ENCODE results near the gene LRCH4. TPM values are rescaled to one million over a fixed set of nuclear protein-coding genes. Genes with fewer than 3 reads are reported as not detected.

LRCH4 gene
- total RNA-seq, 1 experiment from 2014 or later = 3.4 TPM

- no peak for DNase-seq (ENCODE audit: low spot score)
These were observed 3.8 kb downstream of the LRCH4 start for GRCh38 chr7:100582041-100582579.

GRCh38 chr7:100580466-100581283, 5.3 kb downstream of the LRCH4 start:
- no peak for DNase-seq (ENCODE audit: low spot score)

GRCh38 chr7:100578246-100579183, 7.4 kb downstream of the LRCH4 start:
- DNase-seq (ENCODE audit: low spot score) = no peak

- no peak for DNase-seq (ENCODE audit: low spot score)
These were observed 8.4 kb downstream of the LRCH4 start for GRCh38 chr7:100577507-100577906.

GRCh38 chr7:100577103-100577502, 8.8 kb downstream of the LRCH4 start:
- DNase-seq (ENCODE audit: low spot score) = no peak

- no peak for DNase-seq (ENCODE audit: low spot score)
These were observed 9.4 kb downstream of the LRCH4 start for GRCh38 chr7:100576384-100576993.

- DNase-seq (ENCODE audit: low spot score) = no peak
These were observed 10.1 kb downstream of the LRCH4 start for GRCh38 chr7:100575746-100576383.

- DNase-seq (ENCODE audit: low spot score) = no peak
These were observed 10.7 kb downstream of the LRCH4 start for GRCh38 chr7:100575206-100575631.

GRCh38 chr7:100574362-100575205, 11.3 kb downstream of the LRCH4 start:
- DNase-seq (ENCODE audit: low spot score) = no peak

GRCh38 chr7:100573691-100574361, 12.1 kb downstream of the LRCH4 start, which contains the start of gene SAP25:
SAP25 (minus strand) TSS chr7:100573900; CDS start chr7:100573742, 158 bp downstream.
- no peak for DNase-seq (ENCODE audit: low spot score)

- no peak for DNase-seq (ENCODE audit: low spot score)
These were observed 12.8 kb downstream of the LRCH4 start for GRCh38 chr7:100572949-100573675.

- no peak for DNase-seq (ENCODE audit: low spot score)
These were observed 13.5 kb downstream of the LRCH4 start for GRCh38 chr7:100572281-100572948.

- no peak for DNase-seq (ENCODE audit: low spot score)
These were observed 14.2 kb downstream of the LRCH4 start for GRCh38 chr7:100571829-100572116.

GRCh38 chr7:100570954-100571828, 14.7 kb downstream of the LRCH4 start:
- DNase-seq (ENCODE audit: low spot score) = no peak

- no peak for DNase-seq (ENCODE audit: low spot score)
These were observed 16.8 kb downstream of the LRCH4 start for GRCh38 chr7:100568896-100569844.

GRCh38 chr7:100568176-100568895, 17.6 kb downstream of the LRCH4 start:
- DNase-seq (ENCODE audit: low spot score) = no peak
